ENCODE results near the gene SGPP1. TPM values are rescaled to one million over a fixed set of nuclear protein-coding genes. Genes with fewer than 3 reads are reported as not detected.

Gene SGPP1
- total and polyA plus RNA-seq, 10 of the 15 experiments (the other 5 are each of a cell fraction or from before 2014, with no cell fraction given) = 3.5 to 37.7 (median 25.5) TPM

DNA sequence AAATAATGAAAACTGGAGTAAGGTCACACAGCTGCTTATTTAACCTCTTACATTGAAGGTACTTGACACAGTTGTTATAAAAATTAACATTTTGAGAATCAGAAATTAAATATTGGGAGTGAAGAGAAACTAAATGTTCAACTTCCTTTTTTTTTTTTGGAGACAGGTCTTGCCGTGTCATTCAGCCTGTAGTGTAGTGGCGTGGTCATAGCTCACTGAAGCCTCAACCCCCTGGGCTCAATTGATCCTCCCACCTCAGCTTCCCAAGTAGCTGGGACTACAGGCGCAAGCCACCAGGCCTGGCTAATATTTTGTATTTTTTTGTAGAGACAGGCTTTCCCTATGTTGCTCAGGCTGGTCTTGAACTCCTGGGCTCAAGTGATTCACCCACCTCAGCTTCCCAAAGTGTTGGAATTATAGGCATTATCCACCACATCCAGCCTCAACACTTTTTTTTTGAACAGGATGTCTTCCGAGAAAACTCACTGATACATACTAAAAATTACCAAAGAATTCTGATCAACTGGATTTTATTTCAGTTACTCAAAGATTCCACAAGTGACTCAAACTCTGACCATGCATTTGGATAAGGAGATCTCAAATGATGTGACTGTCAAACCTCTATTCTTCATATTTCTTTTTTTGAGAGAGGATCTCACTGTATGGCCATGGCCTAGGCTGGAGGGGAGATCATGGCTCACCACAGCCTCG, 35.4 kb downstream of the SGPP1 start (continued):
- TF ChIP-seq MEF2B (IDR thresholded peaks at IDR 0.05; ENCODE audit: partially characterized antibody, poor library complexity, severe bottlenecking) (no peak), TCF12 (IDR thresholded peaks at IDR 0.05; ENCODE audit: low read depth, low read length) (no peak), GABPA (IDR thresholded peaks at IDR 0.05; ENCODE audit: low read depth) (no peak), JUNB (IDR thresholded peaks at IDR 0.05) (no peak), CBFB (IDR thresholded peaks at IDR 0.05; ENCODE audit: low read depth) (no peak), ZSCAN29 (IDR thresholded peaks at IDR 0.05) (no peak)
- TF ChIP-seq, protein P1, sequence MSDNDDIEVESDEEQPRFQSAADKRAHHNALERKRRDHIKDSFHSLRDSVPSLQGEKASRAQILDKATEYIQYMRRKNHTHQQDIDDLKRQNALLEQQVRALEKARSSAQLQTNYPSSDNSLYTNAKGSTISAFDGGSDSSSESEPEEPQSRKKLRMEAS (IDR thresholded peaks at IDR 0.05; ENCODE audit: low read depth, low read length) = no peak

DNA sequence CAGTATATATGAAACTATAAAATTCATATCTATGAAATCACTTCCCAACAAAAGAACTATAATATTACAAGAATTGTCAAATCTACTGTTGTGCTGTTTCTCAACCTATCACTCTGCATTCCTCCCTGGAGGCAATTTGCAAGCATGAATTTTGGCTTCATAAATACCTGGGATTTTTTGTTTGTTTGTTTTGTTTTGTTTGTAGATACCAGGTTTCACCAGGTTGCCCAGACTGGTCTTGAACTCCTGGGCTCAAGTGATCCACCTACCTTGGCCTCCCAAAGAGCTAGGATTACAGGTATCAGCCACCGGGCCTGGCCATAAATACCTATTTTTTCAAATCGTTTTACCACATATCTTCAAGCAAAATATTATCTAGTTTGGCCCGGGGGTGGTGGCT, 38.7 kb downstream of the SGPP1 start:
- Histone ChIP-seq H3K27me3 (replicated peaks in 1 of 2; ENCODE audit: control insufficient read depth in 2 of 2, insufficient read depth in 2 of 2, low read length in 1 of 2) (no peaks in the 10 kb centered on the region), H3K36me3 (ENCODE audit: control insufficient read depth in 2 of 2, insufficient read depth in 2 of 2, low read length in 1 of 2) (peaks cover 0 to 1% of the 10 kb centered on the region in 2 experiments; a peak in 1 of 4 replicates), H2AFZ (ENCODE audit: control insufficient read depth, low read depth, low read length) (no peak overlapping the region), H3K4me3 (no peak overlapping the region), H3K9me3 (replicated peaks; ENCODE audit: control insufficient read depth, insufficient read depth, low read length) (no peaks in the 10 kb centered on the region), H4K20me1 (ENCODE audit: control insufficient read depth, insufficient read depth) (no peaks in the 10 kb centered on the region), H3K9ac (ENCODE audit: control insufficient read depth, insufficient read depth, low read length) (no peak overlapping the region), H3K79me2 (ENCODE audit: control insufficient read depth, insufficient read depth, low read length) (no peaks in the 10 kb centered on the region), H3K27ac (ENCODE audit: control insufficient read depth, insufficient read depth) (no peak overlapping the region), H3K4me1 (ENCODE audit: control insufficient read depth, insufficient read depth, low read length) (no peaks in the 10 kb centered on the region), H3K4me2 (ENCODE audit: control insufficient read depth, insufficient read depth) (no peak overlapping the region)
- RAD21 ChIA-PET (ENCODE audit: unreplicated experiment) = interaction anchor here (1.2 kb wide), 1 partner anchor 81 kb away, joined by 4 read pairs; no protein-coding TSS in a partner anchor
- TF ChIP-seq MXI1 (IDR thresholded peaks at IDR 0.05; ENCODE audit: low read depth, low read length) (no peak), EGR1 (IDR thresholded peaks at IDR 0.05; ENCODE audit: borderline replicate concordance in 1 of 2, low read depth in 2 of 2, low read length in 2 of 2) (no peak), MTA3 (IDR thresholded peaks at IDR 0.05; ENCODE audit: borderline replicate concordance, low read length) (no peak), MYB (IDR thresholded peaks at IDR 0.05; ENCODE audit: borderline replicate concordance, low read depth, low read length) (no peak), BACH1 (IDR thresholded peaks at IDR 0.05; ENCODE audit: borderline replicate concordance) (no peak)
- TF ChIP-seq, protein P2, sequence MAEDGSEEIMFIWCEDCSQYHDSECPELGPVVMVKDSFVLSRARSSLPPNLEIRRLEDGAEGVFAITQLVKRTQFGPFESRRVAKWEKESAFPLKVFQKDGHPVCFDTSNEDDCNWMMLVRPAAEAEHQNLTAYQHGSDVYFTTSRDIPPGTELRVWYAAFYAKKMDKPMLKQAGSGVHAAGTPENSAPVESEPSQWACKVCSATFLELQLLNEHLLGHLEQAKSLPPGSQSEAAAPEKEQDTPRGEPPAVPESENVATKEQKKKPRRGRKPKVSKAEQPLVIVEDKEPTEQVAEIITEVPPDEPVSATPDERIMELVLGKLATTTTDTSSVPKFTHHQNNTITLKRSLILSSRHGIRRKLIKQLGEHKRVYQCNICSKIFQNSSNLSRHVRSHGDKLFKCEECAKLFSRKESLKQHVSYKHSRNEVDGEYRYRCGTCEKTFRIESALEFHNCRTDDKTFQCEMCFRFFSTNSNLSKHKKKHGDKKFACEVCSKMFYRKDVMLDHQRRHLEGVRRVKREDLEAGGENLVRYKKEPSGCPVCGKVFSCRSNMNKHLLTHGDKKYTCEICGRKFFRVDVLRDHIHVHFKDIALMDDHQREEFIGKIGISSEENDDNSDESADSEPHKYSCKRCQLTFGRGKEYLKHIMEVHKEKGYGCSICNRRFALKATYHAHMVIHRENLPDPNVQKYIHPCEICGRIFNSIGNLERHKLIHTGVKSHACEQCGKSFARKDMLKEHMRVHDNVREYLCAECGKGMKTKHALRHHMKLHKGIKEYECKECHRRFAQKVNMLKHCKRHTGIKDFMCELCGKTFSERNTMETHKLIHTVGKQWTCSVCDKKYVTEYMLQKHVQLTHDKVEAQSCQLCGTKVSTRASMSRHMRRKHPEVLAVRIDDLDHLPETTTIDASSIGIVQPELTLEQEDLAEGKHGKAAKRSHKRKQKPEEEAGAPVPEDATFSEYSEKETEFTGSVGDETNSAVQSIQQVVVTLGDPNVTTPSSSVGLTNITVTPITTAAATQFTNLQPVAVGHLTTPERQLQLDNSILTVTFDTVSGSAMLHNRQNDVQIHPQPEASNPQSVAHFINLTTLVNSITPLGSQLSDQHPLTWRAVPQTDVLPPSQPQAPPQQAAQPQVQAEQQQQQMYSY (CRISPR knock-in tag; IDR thresholded peaks at IDR 0.05) = no peak
- TF ChIP-seq, protein P3, sequence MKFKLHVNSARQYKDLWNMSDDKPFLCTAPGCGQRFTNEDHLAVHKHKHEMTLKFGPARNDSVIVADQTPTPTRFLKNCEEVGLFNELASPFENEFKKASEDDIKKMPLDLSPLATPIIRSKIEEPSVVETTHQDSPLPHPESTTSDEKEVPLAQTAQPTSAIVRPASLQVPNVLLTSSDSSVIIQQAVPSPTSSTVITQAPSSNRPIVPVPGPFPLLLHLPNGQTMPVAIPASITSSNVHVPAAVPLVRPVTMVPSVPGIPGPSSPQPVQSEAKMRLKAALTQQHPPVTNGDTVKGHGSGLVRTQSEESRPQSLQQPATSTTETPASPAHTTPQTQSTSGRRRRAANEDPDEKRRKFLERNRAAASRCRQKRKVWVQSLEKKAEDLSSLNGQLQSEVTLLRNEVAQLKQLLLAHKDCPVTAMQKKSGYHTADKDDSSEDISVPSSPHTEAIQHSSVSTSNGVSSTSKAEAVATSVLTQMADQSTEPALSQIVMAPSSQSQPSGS (IDR thresholded peaks at IDR 0.05; ENCODE audit: low read length) = no peak
- TF ChIP-seq, protein P4, sequence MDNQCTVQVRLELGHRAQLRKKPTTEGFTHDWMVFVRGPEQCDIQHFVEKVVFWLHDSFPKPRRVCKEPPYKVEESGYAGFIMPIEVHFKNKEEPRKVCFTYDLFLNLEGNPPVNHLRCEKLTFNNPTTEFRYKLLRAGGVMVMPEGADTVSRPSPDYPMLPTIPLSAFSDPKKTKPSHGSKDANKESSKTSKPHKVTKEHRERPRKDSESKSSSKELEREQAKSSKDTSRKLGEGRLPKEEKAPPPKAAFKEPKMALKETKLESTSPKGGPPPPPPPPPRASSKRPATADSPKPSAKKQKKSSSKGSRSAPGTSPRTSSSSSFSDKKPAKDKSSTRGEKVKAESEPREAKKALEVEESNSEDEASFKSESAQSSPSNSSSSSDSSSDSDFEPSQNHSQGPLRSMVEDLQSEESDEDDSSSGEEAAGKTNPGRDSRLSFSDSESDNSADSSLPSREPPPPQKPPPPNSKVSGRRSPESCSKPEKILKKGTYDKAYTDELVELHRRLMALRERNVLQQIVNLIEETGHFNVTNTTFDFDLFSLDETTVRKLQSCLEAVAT (IDR thresholded peaks at IDR 0.05) = no peak
- DNase-seq (ENCODE audit: low read depth, low spot score) = no peak
- ATAC-seq = no peak
- FAIRE-seq = no peak
- no TSS peak for BruUV-seq (replicated peaks)
- POLR2A ChIA-PET = interaction anchor here (0.6 kb wide), 1 partner anchor 15 kb away, joined by 3 read pairs; no protein-coding TSS in a partner anchor
- intact Hi-C loops (cut with micrococcal nuclease; ENCODE audit: unreplicated experiment) (no loop called here), in situ Hi-C loops (cut with MboI) (no loop called here)
- CTCF ChIA-PET = interaction anchor here (1.4 kb wide), 1 partner anchor 81 kb away, joined by 4 read pairs; no protein-coding TSS in a partner anchor
- SMC1A ChIA-PET (ENCODE audit: uncharacterized antibody, unreplicated experiment) = no interaction called here
- 99% methylated on average over 3 of the region's 3 CpGs for WGBS (ENCODE audit: insufficient coverage, insufficient replicate concordance, low lambda C conversion rate, missing lambda C conversion rate)
